ENCODE results near the gene VAMP5. TPM values are rescaled to one million over a fixed set of nuclear protein-coding genes. Genes with fewer than 3 reads are reported as not detected.

VAMP5 gene
- total RNA-seq, 1 experiment from 2014 or later: 1.9 TPM

DNA sequence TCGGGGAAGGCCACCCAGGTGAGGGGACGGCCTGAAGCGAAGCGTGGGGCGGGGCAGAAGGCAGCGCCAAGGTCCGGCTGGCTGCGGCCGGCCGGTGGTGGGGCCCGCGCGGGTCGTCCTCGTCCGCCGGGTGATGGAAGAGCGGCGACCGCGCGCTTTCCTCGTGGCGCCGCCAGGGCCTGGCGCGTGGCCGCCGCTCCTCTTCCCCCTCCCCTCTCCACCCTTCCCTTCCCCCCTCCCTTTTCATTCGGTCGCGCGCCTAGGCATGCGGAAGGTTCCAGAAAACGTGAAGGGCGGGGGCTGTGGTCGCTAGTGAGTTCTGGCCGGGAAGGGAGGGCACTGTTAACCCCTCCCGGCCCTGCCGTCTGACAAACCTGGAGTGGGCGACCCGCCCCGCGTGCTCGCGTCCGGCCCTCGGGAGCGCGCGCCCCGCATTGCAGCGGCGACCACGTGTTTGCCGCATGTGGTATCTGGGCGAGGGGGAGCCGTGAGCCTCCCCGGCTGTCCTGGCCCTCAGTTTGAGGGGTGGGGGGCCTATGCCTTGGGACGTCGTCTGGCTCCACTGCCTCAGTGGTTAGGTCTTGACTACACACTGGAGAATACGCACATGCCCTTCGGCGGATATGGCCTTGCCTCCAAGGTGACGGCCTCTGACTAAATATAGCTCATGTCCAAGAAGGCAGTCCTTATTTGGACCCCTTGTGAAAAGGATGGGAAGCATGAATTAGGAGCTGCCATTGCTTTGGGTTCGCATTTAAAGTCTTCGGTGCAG lies 44.7 kb upstream of the VAMP5 start:
- POLR2A ChIA-PET: interaction anchor here (0.8 to 15.3 kb wide), 34 partner anchors 8 to 212 kb away, joined by 3 to 236 read pairs (median 6); partner anchors contain the start of genes ELMOD3, GGCX, RETSAT and SH2D6

DNA sequence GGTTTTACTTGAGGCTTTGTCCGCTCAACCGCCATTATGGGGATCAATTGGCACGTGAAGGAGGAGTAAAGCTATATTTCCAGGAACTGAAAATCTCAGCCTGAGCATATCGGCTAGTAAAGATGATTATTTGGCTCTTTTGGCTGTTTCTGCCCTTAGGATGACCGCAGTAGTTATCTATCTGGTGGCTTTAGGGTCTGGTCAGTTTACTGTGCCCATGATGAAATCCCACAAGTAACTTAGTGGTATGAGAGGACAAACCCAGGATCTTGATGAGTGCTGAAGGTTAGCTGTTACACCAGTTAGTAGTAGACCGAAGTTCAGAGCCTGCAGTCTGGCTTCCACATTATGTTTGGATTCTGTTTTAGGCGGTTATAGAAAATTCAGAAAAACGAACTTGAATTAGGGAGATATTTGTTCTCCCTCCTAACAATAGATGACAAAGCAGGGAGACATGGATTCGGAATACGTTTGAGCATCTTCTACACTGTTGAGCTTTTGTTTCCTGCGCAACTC lies 44.0 kb upstream of the VAMP5 start:
- Histone ChIP-seq H4K20me1 (ENCODE audit: insufficient read depth) (peaks cover 36% of the 10 kb centered on the region), H3K36me3 (ENCODE audit: control insufficient read depth in 1 of 2, insufficient read depth in 2 of 2, low read length in 2 of 2) (peaks cover 35 to 53% of the 10 kb centered on the region in 2 experiments), H3K9me2 (ENCODE audit: insufficient read depth) (no peaks in the 10 kb centered on the region), H3K27ac (ENCODE audit: low read depth, low read length) (peak overlapping the region; percentile 99), H3K9ac (ENCODE audit: low read length) (peak overlapping the region; percentile 94), H3K79me2 (ENCODE audit: insufficient read depth, low read length) (peaks cover 65% of the 10 kb centered on the region), H3K9me3 (ENCODE audit: control insufficient read depth in 1 of 2, insufficient read depth in 1 of 2, low read depth in 1 of 2, low read length in 2 of 2) (no peaks in the 10 kb centered on the region), H3K4me3 (replicated peaks in 1 of 2; ENCODE audit: low read depth in 1 of 2, low read length in 2 of 2) (peak overlapping the region; percentile 84 to 94), H3K4me2 (ENCODE audit: low read length) (peak overlapping the region; percentile 75), H3K4me1 (ENCODE audit: control insufficient read depth in 1 of 2, insufficient read depth in 2 of 2, low read length in 2 of 2) (peaks cover 14 to 46% of the 10 kb centered on the region in 2 experiments; a peak in 3 of 4 replicates), H3K27me3 (ENCODE audit: insufficient read depth, low read length) (no peaks in the 10 kb centered on the region), H2AFZ (ENCODE audit: low read depth, low read length, poor library complexity, severe bottlenecking) (no peak overlapping the region)
- no peak for ATAC-seq
- TSS peak; percentile 33 for BruUV-seq (replicated peaks)
- TF ChIP-seq ELF1 (IDR thresholded peaks at IDR 0.05; ENCODE audit: borderline replicate concordance, low read depth) (no peak), POLR2AphosphoS5 (IDR thresholded peaks at IDR 0.05; ENCODE audit: low read depth, low read length) (peak; percentile 27)
- POLR2A ChIA-PET: interaction anchor here (0.6 to 15.3 kb wide), 18 partner anchors 9 to 186 kb away, joined by 3 to 236 read pairs (median 7); partner anchors contain the start of genes ELMOD3, GGCX, RETSAT and SH2D6
- intact Hi-C loops (cut with micrococcal nuclease): no loop called here
- RAD21 ChIA-PET (ENCODE audit: low non-redundant PET in 1 of 2, low total read pairs in 2 of 2, uncharacterized antibody in 2 of 2, unreplicated experiment in 2 of 2): interaction anchor here (0.6 to 1.1 kb wide), 2 partner anchors 37 to 120 kb away, joined by 3 to 4 read pairs; partner anchors contain the start of gene VAMP8 (in 1 of the 2)
- CTCF ChIA-PET: interaction anchor here (1.5 to 2.1 kb wide), 3 partner anchors 12 to 126 kb away, joined by 4 to 17 read pairs (median 4); no protein-coding TSS in a partner anchor
- DNase-seq (ENCODE audit: low read depth, low spot score): no peak

More for the DNA sequence above, 44.7 kb upstream of the VAMP5 start:
- H3K27me3 ChIP-seq (ENCODE audit: insufficient read depth, low read length): no peaks in the 10 kb centered on the region
- peaks cover 35% of the 10 kb centered on the region for H4K20me1 ChIP-seq (ENCODE audit: insufficient read depth)
- ATAC-seq (peak; percentile 45), DNase-seq (ENCODE audit: low read depth, low spot score) (no peak)
- peaks cover 65% of the 10 kb centered on the region for H3K79me2 ChIP-seq (ENCODE audit: insufficient read depth, low read length)
- no TSS peak for BruUV-seq (replicated peaks)
- no peaks in the 10 kb centered on the region for H3K9me2 ChIP-seq (ENCODE audit: insufficient read depth)
- peaks cover 35 to 48% of the 10 kb centered on the region in 2 experiments for H3K36me3 ChIP-seq (ENCODE audit: control insufficient read depth in 1 of 2, insufficient read depth in 2 of 2, low read length in 2 of 2)
- ChIA-PET CTCF (interaction anchor here (0.9 to 2.1 kb wide), 7 partner anchors 9 to 126 kb away, joined by 3 to 17 read pairs (median 4); no protein-coding TSS in a partner anchor), RAD21 (ENCODE audit: low non-redundant PET in 1 of 2, low total read pairs in 2 of 2, uncharacterized antibody in 2 of 2, unreplicated experiment in 2 of 2) (interaction anchor here (0.6 to 1.2 kb wide), 7 partner anchors 12 to 119 kb away, joined by 3 to 10 read pairs (median 4); partner anchors contain the start of gene VAMP8 (in 1 of the 2))
- TF ChIP-seq ZFX (IDR thresholded peaks at IDR 0.05) (peak; percentile 77), EGR1 (IDR thresholded peaks at IDR 0.05; ENCODE audit: low read depth) (no peak), POLR2AphosphoS5 (IDR thresholded peaks at IDR 0.05; ENCODE audit: low read depth, low read length) (peak; percentile 32)
- no peaks in the 10 kb centered on the region for H3K9me3 ChIP-seq (ENCODE audit: control insufficient read depth in 1 of 2, insufficient read depth in 1 of 2, low read depth in 1 of 2, low read length in 2 of 2)
- peak overlapping the region; percentile 75 for H3K4me2 ChIP-seq (ENCODE audit: low read length)
- H3K4me3 ChIP-seq (replicated peaks in 1 of 2; ENCODE audit: low read depth in 1 of 2, low read length in 2 of 2): peak overlapping the region; percentile 84 to 94
- H3K27ac ChIP-seq (ENCODE audit: low read depth, low read length): peak overlapping the region; percentile 99
- H2AFZ ChIP-seq (ENCODE audit: low read depth, low read length, poor library complexity, severe bottlenecking): no peak overlapping the region
- peak overlapping the region; percentile 94 for H3K9ac ChIP-seq (ENCODE audit: low read length)
- intact Hi-C loops (cut with micrococcal nuclease): loop anchor here (1.0 to 2.0 kb wide), 3 partner anchors 40 to 119 kb away; no protein-coding TSS in a partner anchor
- peaks cover 14 to 45% of the 10 kb centered on the region in 2 experiments; a peak in 3 of 4 replicates for H3K4me1 ChIP-seq (ENCODE audit: control insufficient read depth in 1 of 2, insufficient read depth in 2 of 2, low read length in 2 of 2)

All from HCT116 (cell line).